IPS DF 6.9 (cell line): ENCODE data around the gene TP53TG3B.
"Not testable (repeated sequence)": the region's sequence is repeated elsewhere in the genome, so short reads cannot be mapped to it uniquely, and the experiment has no call there.

Source experiments
- DNase-seq: peaks from one replicate; pipeline ENCODE4 v3.0.0-alpha.2; 2013; ENCODE audit warnings: low read depth, low spot score
- H3K27ac ChIP-seq: one replicate; pipeline ENCODE4 v1.5.1; 2013; ENCODE audit warnings: low read length, control low read depth
- H3K27me3 ChIP-seq: 2 replicates; pipeline ENCODE4 v1.6.1; 2013; ENCODE audit warnings: mild to moderate bottlenecking, low read length; ENCODE audit not compliant: control insufficient read depth, insufficient read depth
- H3K36me3 ChIP-seq: 2 replicates; pipeline ENCODE4 v1.6.1; 2013; ENCODE audit warnings: low read length; ENCODE audit not compliant: control insufficient read depth, insufficient read depth
- H3K4me1 ChIP-seq: 2 replicates; pipeline ENCODE4 v1.6.1; 2013; ENCODE audit warnings: low read length; ENCODE audit not compliant: control insufficient read depth, insufficient read depth
- H3K4me3 ChIP-seq: 2 replicates; pipeline ENCODE4 v1.5.1; 2013; ENCODE audit warnings: mild to moderate bottlenecking, low read length
- H3K9me3 ChIP-seq: 2 replicates; pipeline ENCODE4 v1.6.1; 2013; ENCODE audit warnings: low read length, inconsistent platforms; ENCODE audit not compliant: control insufficient read depth, insufficient read depth
- WGBS: extraction: QIAGEN DNeasy Blood & Tissue Kit; methylation state at CpG from one replicate; pipeline ENCODE4 v1.1.7; 2013; ENCODE audit warnings: mixed read lengths, missing lambda C conversion rate; ENCODE audit not compliant: insufficient read length, insufficient coverage; 5-methylcytosine and 5-hydroxymethylcytosine counted together

The TP53TG3B gene

GRCh38 chr16:33360541-33360940, at the start of gene TP53TG3B:
Gene TP53TG3B (plus strand): TSS chr16:33360841. CDS start chr16:33360909, 68 bp downstream.
- not testable (repeated sequence) for H3K36me3 ChIP-seq, H3K27me3 ChIP-seq, H3K4me1 ChIP-seq, H3K9me3 ChIP-seq, H3K27ac ChIP-seq, DNase-seq, H3K4me3 ChIP-seq
- WGBS = no CpG with 5 or more reads among the region's 25 CpGs

- not testable (repeated sequence) for DNase-seq, H3K27ac ChIP-seq, H3K36me3 ChIP-seq, H3K27me3 ChIP-seq, H3K4me1 ChIP-seq, H3K9me3 ChIP-seq, H3K4me3 ChIP-seq
- WGBS = no CpG with 5 or more reads among the region's 4 CpGs
These were observed 24.2 kb upstream of the TP53TG3B start for GRCh38 chr16:33336226-33337012.

GRCh38 chr16:33337627-33338542, 22.8 kb upstream of the TP53TG3B start:
- not testable (repeated sequence) for H3K4me1 ChIP-seq, H3K9me3 ChIP-seq, H3K27ac ChIP-seq, H3K27me3 ChIP-seq, DNase-seq, H3K36me3 ChIP-seq, H3K4me3 ChIP-seq
- no CpG with 5 or more reads among the region's 5 CpGs for WGBS

- H3K36me3 ChIP-seq, H3K9me3 ChIP-seq, H3K27me3 ChIP-seq, H3K4me1 ChIP-seq, H3K4me3 ChIP-seq, DNase-seq, H3K27ac ChIP-seq: not testable (repeated sequence)
- no CpG with 5 or more reads among the region's 2 CpGs for WGBS
These were observed 22.1 kb upstream of the TP53TG3B start for GRCh38 chr16:33338543-33338951.

GRCh38 chr16:33339093-33340061, 21.3 kb upstream of the TP53TG3B start:
- H3K9me3 ChIP-seq, H3K36me3 ChIP-seq, H3K27me3 ChIP-seq, H3K4me1 ChIP-seq, DNase-seq, H3K27ac ChIP-seq, H3K4me3 ChIP-seq: not testable (repeated sequence)
- WGBS = no CpG with 5 or more reads among the region's 4 CpGs
